Panc1 (cell line): ENCODE data around the gene ALDOA. TPM values are rescaled to one million over a fixed set of nuclear protein-coding genes. Genes with fewer than 3 reads are reported as not detected.

ENCODE experiments used
- ATAC-seq: fragments of 200-7000 bp; cut with Tn5 transposase; 2 replicates; pipeline ENCODE4 v1.9.1; 2020; ENCODE audit warnings: mild to moderate bottlenecking, moderate library complexity
- BruUV-seq: library from RNA; stranded (reverse); fragments of 400-500 nt; replicated peaks from 2 replicates; lab custom pipeline; 2021; lab: Mats Ljungman, UMichigan
- CTCF ChIA-PET: fragments of 300-600 bp; sonication (Branson Sonifier 250); formaldehyde crosslinking; loops from one replicate; lab custom pipeline; 2022; ENCODE audit warnings: antibody characterized with exemption; lab: Charles Lee
- POLR2A ChIA-PET: fragments of 300-600 bp; sonication (Branson Sonifier 250); formaldehyde crosslinking; loops from one replicate; lab custom pipeline; 2022; ENCODE audit warnings: antibody characterized with exemption; lab: Charles Lee
- DNase-seq: peaks from one replicate; pipeline ENCODE4 v3.0.0-alpha.2; 2010; ENCODE audit warnings: low read depth, low spot score
- H3K27ac ChIP-seq: 2 replicates; pipeline ENCODE4 v1.5.1; 2011; ENCODE audit warnings: mild to moderate bottlenecking, low read length, inconsistent platforms
- H3K27me3 ChIP-seq: fragments of 200-500 bp; sonication (Bioruptor generic); 2 replicates; pipeline ENCODE4 v1.6.0; 2014; ENCODE audit warnings: low read length, inconsistent platforms; ENCODE audit not compliant: control insufficient read depth, insufficient read depth
- H3K36me3 ChIP-seq: fragments of 200-500 bp; sonication (Bioruptor generic); 2 replicates; pipeline ENCODE4 v1.5.1; 2014; ENCODE audit warnings: inconsistent platforms, mild to moderate bottlenecking, low read length, moderate library complexity; ENCODE audit not compliant: control insufficient read depth, insufficient read depth
- H3K4me1 ChIP-seq: 2 replicates; pipeline ENCODE4 v1.5.1; 2011; ENCODE audit warnings: inconsistent platforms, mild to moderate bottlenecking, low read length, moderate library complexity; ENCODE audit not compliant: control insufficient read depth, insufficient read depth
- H3K4me3 ChIP-seq, 2 experiments: 2 replicates each; pipeline ENCODE4 v1.5.1; 2011 to 2012; ENCODE audit warnings: low read depth in 2 of 2, low read length in 2 of 2, mild to moderate bottlenecking in 2 of 2, inconsistent platforms in 1 of 2, moderate library complexity in 1 of 2
- H3K9me3 ChIP-seq: fragments of 200-500 bp; sonication (Bioruptor generic); 2 replicates; pipeline ENCODE4 v1.5.1; 2014; ENCODE audit warnings: low read depth, mild to moderate bottlenecking, inconsistent platforms, low read length, moderate library complexity; ENCODE audit not compliant: control insufficient read depth, insufficient read depth
- CTCF ChIP-seq: fragments of 450-650 bp; IDR thresholded peaks from 2 replicates; pipeline ENCODE4 v1.5.1; 2017; ENCODE audit warnings: mild to moderate bottlenecking
- POLR2AphosphoS5 ChIP-seq: IDR thresholded peaks from 2 replicates; pipeline ENCODE4 v1.6.1; 2012; ENCODE audit warnings: mild to moderate bottlenecking, low read depth, low read length, moderate library complexity
- SIN3A ChIP-seq: IDR thresholded peaks from 2 replicates; pipeline ENCODE4 v1.6.1; 2012; ENCODE audit warnings: low read depth, mild to moderate bottlenecking, low read length, moderate library complexity, borderline replicate concordance; ENCODE audit not compliant: insufficient read depth
- TCF7L2 ChIP-seq: IDR thresholded peaks from 2 replicates; pipeline ENCODE4 v1.6.1; 2011; ENCODE audit warnings: mild to moderate bottlenecking, low read depth, low read length, inconsistent platforms
- in situ Hi-C: cut with HindIII; loops from 2 replicates; pipeline ENCODE4 v1.10.0; 2016; ENCODE audit warnings: low sequenced_read_pairs, low pct_unique_long_range_greater_than_20kb
- intact Hi-C: fragments of 100-400 bp; cut with micrococcal nuclease; formaldehyde crosslinking; loops from one replicate; pipeline ENCODE4 v1.10.0; 2022; ENCODE audit not compliant: unreplicated experiment
- total RNA-seq: library from RNA; stranded (reverse); gene quantifications from one replicate; pipeline ENCODE4 v1.2.1, GENCODE V29; 2021; ENCODE audit not compliant: unreplicated experiment
- TF ChIP-seq, protein P1 (sequence below), 2 experiments: IDR thresholded peaks; 2 replicates each; pipeline ENCODE4 v1.6.1; 2011 to 2012; ENCODE audit warnings: low read depth in 2 of 2, control low read depth in 1 of 2, low read length in 1 of 2, mild to moderate bottlenecking in 1 of 2, moderate library complexity in 1 of 2; ENCODE audit not compliant: insufficient read depth in 1 of 2

Gene ALDOA
- total RNA-seq, 1 experiment from 2014 or later: 2,516 TPM

DNA sequence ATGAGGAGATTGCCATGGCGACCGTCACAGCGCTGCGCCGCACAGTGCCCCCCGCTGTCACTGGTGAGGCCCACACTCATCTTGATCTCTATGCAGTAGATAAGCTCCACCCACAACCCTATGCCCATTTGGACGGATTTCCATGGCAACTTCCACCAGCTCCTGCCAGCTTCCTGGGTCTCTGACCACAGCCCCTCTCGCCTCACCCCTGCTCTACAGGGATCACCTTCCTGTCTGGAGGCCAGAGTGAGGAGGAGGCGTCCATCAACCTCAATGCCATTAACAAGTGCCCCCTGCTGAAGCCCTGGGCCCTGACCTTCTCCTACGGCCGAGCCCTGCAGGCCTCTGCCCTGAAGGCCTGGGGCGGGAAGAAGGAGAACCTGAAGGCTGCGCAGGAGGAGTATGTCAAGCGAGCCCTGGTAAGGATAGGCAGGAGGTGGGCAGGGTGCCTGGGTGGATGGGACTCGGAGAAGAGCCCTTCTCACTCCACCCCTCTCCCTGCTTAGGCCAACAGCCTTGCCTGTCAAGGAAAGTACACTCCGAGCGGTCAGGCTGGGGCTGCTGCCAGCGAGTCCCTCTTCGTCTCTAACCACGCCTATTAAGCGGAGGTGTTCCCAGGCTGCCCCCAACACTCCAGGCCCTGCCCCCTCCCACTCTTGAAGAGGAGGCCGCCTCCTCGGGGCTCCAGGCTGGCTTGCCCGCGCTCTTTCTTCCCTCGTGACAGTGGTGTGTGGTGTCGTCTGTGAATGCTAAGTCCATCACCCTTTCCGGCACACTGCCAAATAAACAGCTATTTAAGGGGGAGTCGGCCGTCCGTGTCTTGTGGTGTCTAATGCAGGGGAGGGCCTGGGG, 4.3 kb downstream of the ALDOA start:
- intact Hi-C loops: no loop called here
- peaks cover 35% of the 10 kb centered on the region for H3K36me3 ChIP-seq

DNA sequence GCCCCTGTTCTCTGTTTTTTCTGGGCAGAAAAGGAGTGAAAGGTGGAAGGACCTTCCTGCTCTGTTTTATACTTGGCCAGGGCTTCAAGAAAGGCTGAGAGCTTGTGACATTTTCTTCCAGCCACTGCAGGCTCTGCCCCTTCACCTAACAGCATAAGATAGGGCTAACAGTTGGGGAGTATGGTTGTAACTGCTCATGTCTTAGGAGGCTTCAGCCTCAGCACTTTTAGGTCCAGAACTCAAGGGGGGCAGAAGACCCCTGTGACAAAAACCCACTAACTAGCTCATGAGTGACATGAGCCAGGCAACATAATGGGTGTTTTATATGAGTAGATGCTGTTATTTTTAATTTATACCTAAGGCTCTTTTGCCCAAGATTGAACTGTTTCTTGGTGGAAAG, 4.9 kb downstream of the ALDOA start:
- in situ Hi-C loops (no loop called here), intact Hi-C loops (no loop called here)
- H3K27me3 ChIP-seq: no peaks in the 10 kb centered on the region
- DNase-seq: no peak
- no peak for ATAC-seq
- ChIA-PET CTCF (no interaction called here), POLR2A (interaction anchor here (0.7 kb wide), 1 partner anchor 87 kb away, joined by 3 read pairs; no protein-coding TSS in a partner anchor)
- peak overlapping the region; percentile 68 for H3K27ac ChIP-seq
- TF ChIP-seq TCF7L2: no peak
- H3K4me1 ChIP-seq: peaks cover 30% of the 10 kb centered on the region
- H3K36me3 ChIP-seq: peaks cover 35% of the 10 kb centered on the region
- H3K9me3 ChIP-seq: no peaks in the 10 kb centered on the region
- H3K4me3 ChIP-seq: peak overlapping the region in 1 of 2 experiments; percentile 31; a peak in 1 of 4 replicates
- no TSS peak for BruUV-seq

More for the DNA sequence above, 4.3 kb downstream of the ALDOA start:
- 0 out of 2 replicates have a peak, but pooled peaks have one; percentile 12 for TF ChIP-seq SIN3A
- TF ChIP-seq, protein P1, sequence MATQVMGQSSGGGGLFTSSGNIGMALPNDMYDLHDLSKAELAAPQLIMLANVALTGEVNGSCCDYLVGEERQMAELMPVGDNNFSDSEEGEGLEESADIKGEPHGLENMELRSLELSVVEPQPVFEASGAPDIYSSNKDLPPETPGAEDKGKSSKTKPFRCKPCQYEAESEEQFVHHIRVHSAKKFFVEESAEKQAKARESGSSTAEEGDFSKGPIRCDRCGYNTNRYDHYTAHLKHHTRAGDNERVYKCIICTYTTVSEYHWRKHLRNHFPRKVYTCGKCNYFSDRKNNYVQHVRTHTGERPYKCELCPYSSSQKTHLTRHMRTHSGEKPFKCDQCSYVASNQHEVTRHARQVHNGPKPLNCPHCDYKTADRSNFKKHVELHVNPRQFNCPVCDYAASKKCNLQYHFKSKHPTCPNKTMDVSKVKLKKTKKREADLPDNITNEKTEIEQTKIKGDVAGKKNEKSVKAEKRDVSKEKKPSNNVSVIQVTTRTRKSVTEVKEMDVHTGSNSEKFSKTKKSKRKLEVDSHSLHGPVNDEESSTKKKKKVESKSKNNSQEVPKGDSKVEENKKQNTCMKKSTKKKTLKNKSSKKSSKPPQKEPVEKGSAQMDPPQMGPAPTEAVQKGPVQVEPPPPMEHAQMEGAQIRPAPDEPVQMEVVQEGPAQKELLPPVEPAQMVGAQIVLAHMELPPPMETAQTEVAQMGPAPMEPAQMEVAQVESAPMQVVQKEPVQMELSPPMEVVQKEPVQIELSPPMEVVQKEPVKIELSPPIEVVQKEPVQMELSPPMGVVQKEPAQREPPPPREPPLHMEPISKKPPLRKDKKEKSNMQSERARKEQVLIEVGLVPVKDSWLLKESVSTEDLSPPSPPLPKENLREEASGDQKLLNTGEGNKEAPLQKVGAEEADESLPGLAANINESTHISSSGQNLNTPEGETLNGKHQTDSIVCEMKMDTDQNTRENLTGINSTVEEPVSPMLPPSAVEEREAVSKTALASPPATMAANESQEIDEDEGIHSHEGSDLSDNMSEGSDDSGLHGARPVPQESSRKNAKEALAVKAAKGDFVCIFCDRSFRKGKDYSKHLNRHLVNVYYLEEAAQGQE (IDR thresholded peaks at IDR 0.05; ENCODE audit: insufficient read depth in 1 of 2, low read depth in 2 of 2, low read length in 1 of 2): no peak
- no peaks in the 10 kb centered on the region for H3K27me3 ChIP-seq
- in situ Hi-C loops: no loop called here
- H3K4me3 ChIP-seq: peak overlapping the region; percentile 4 to 31
- ChIA-PET CTCF (no interaction called here), POLR2A (interaction anchor here (0.7 kb wide), 1 partner anchor 87 kb away, joined by 3 read pairs; no protein-coding TSS in a partner anchor)
- TSS peak; percentile 71 for BruUV-seq
- DNase-seq: no peak
- peaks cover 30% of the 10 kb centered on the region for H3K4me1 ChIP-seq
- peak overlapping the region; percentile 68; the same call in 1 of the 2 replicates for H3K27ac ChIP-seq
- ATAC-seq: no peak
- H3K9me3 ChIP-seq: no peaks in the 10 kb centered on the region

- ATAC-seq (peak; percentile 93), DNase-seq (no peak)
- POLR2A ChIA-PET: no interaction called here
- Histone ChIP-seq H3K9me3 (no peaks in the 10 kb centered on the region), H3K27ac (peak within 1 kb of the TSS; percentile 92), H3K27me3 (no peaks in the 10 kb centered on the region), H3K4me1 (peaks cover 13% of the 10 kb centered on the region), H3K4me3 (peak within 1 kb of the TSS; percentile 87 to 88), H3K36me3 (peaks cover 9% of the 10 kb centered on the region)
- intact Hi-C loops: no loop called here
- CTCF ChIA-PET: interaction anchor here (0.7 kb wide), 1 partner anchor 9 kb away, joined by 3 read pairs; no protein-coding TSS in a partner anchor
- in situ Hi-C loops: no loop called here
- TF ChIP-seq POLR2AphosphoS5: peak; percentile 98
- 0 out of 2 replicates have a peak, but pooled peaks have one; percentile 23 for TF ChIP-seq TCF7L2
- TF ChIP-seq CTCF: no peak
- TF ChIP-seq, protein P1 (IDR thresholded peaks at IDR 0.05; ENCODE audit: insufficient read depth in 1 of 2, low read depth in 2 of 2, low read length in 1 of 2): no peak
- TF ChIP-seq SIN3A: peak; percentile 66; the same call in 1 of the 2 replicates
- TSS peak; percentile 100 for BruUV-seq
Measured at GRCh38 chr16:30075503-30076275, 10.1 kb downstream of the ALDOA start, which contains the start of gene PPP4C. TSS of gene PPP4C (plus strand) at chr16:30075994. CDS start at chr16:30076378, 384 bp downstream.
